H9 (cell line): ENCODE data around the gene MRPS23. TPM values are rescaled to one million over a fixed set of nuclear protein-coding genes. Genes with fewer than 3 reads are reported as not detected.
A peak's percentile ranks its signal among the peaks of the same experiment; 100 is the strongest.

Experiments
- DNase-seq: peaks from one replicate; pipeline ENCODE4 v3.0.0-alpha.2; 2017
- H2AFZ ChIP-seq: one replicate; pipeline ENCODE4 v1.6.1; 2013; ENCODE audit warnings: mild to moderate bottlenecking, low read length, control low read depth, moderate library complexity
- H2AK5ac ChIP-seq: 2 replicates; pipeline ENCODE4 v1.6.1; 2013; ENCODE audit warnings: low read length, control low read depth, mixed read lengths; ENCODE audit not compliant: insufficient read length
- H2BK120ac ChIP-seq: one replicate; pipeline ENCODE4 v1.6.1; 2013; ENCODE audit warnings: low read depth, mild to moderate bottlenecking, low read length, control low read depth, inconsistent platforms; ENCODE audit not compliant: poor library complexity, severe bottlenecking
- H2BK12ac ChIP-seq: 2 replicates; pipeline ENCODE4 v1.6.1; 2013; ENCODE audit warnings: low read length, control low read depth, mixed read lengths, low read depth; ENCODE audit not compliant: insufficient read length
- H2BK15ac ChIP-seq: 2 replicates; pipeline ENCODE4 v1.6.1; 2013; ENCODE audit warnings: low read depth, low read length, control low read depth
- H2BK20ac ChIP-seq: one replicate; pipeline ENCODE4 v1.6.1; 2013; ENCODE audit warnings: low read depth, mild to moderate bottlenecking, low read length, control low read depth, inconsistent platforms; ENCODE audit not compliant: poor library complexity, severe bottlenecking
- H2BK5ac ChIP-seq: 2 replicates; pipeline ENCODE4 v1.6.1; 2013; ENCODE audit warnings: low read length, control low read depth, mixed read lengths; ENCODE audit not compliant: insufficient read length
- H3K14ac ChIP-seq: 2 replicates; pipeline ENCODE4 v1.6.1; 2013; ENCODE audit warnings: low read length, control low read depth; ENCODE audit not compliant: insufficient read depth
- H3K18ac ChIP-seq: 2 replicates; pipeline ENCODE4 v1.6.1; 2013; ENCODE audit warnings: low read depth, mild to moderate bottlenecking, mixed read lengths, low read length, control low read depth; ENCODE audit not compliant: insufficient read length
- H3K23ac ChIP-seq: 2 replicates; pipeline ENCODE4 v1.6.1; 2013; ENCODE audit warnings: low read length, control low read depth, mixed read lengths, low read depth; ENCODE audit not compliant: insufficient read length
- H3K23me2 ChIP-seq: 2 replicates; pipeline ENCODE4 v1.6.1; 2013; ENCODE audit warnings: low read depth, mild to moderate bottlenecking, mixed read lengths, low read length, control low read depth; ENCODE audit not compliant: insufficient read length, poor library complexity, severe bottlenecking
- H3K27ac ChIP-seq: 2 replicates; pipeline ENCODE4 v1.5.1; 2013; ENCODE audit warnings: low read length, control low read depth, mixed read lengths, low read depth; ENCODE audit not compliant: insufficient read length
- H3K27me3 ChIP-seq: 2 replicates; pipeline ENCODE4 v1.6.1; 2013; ENCODE audit warnings: low read length, control low read depth, inconsistent platforms; ENCODE audit not compliant: insufficient read depth
- H3K4ac ChIP-seq: 2 replicates; pipeline ENCODE4 v1.6.1; 2013; ENCODE audit warnings: low read depth, mild to moderate bottlenecking, control low read depth, inconsistent platforms, low read length, moderate library complexity
- H3K4me1 ChIP-seq: 2 replicates; pipeline ENCODE4 v1.6.1; 2013; ENCODE audit warnings: low read length, control low read depth, inconsistent platforms; ENCODE audit not compliant: insufficient read depth
- H3K4me2 ChIP-seq: 2 replicates; pipeline ENCODE4 v1.6.1; 2013; ENCODE audit warnings: low read length, control low read depth, mixed read lengths; ENCODE audit not compliant: insufficient read length, insufficient read depth
- H3K56ac ChIP-seq: 2 replicates; pipeline ENCODE4 v1.6.1; 2013; ENCODE audit warnings: low read depth, mild to moderate bottlenecking, mixed read lengths, low read length, control low read depth; ENCODE audit not compliant: insufficient read length
- H3K79me1 ChIP-seq: 2 replicates; pipeline ENCODE4 v1.6.1; 2013; ENCODE audit warnings: low read depth, mild to moderate bottlenecking, moderate library complexity, low read length, control low read depth, inconsistent platforms; ENCODE audit not compliant: insufficient read depth, poor library complexity, severe bottlenecking
- H3K79me2 ChIP-seq: 2 replicates; pipeline ENCODE4 v1.6.1; 2013; ENCODE audit warnings: low read length, control low read depth, inconsistent platforms; ENCODE audit not compliant: insufficient read depth
- H3K9ac ChIP-seq: 2 replicates; pipeline ENCODE4 v1.6.1; 2013; ENCODE audit warnings: low read length, control low read depth, mixed read lengths; ENCODE audit not compliant: insufficient read length; ENCODE audit errors: extremely low read depth
- H3K9me3 ChIP-seq: one replicate; pipeline ENCODE4 v1.6.1; 2013; ENCODE audit warnings: low read depth, low read length, inconsistent platforms; ENCODE audit not compliant: control insufficient read depth
- H3T11ph ChIP-seq: one replicate; pipeline ENCODE4 v1.6.1; 2013; ENCODE audit warnings: mild to moderate bottlenecking, low read length, control low read depth, inconsistent platforms
- H4K20me1 ChIP-seq: one replicate; pipeline ENCODE4 v1.6.1; 2013; ENCODE audit not compliant: control insufficient read depth, insufficient read length, insufficient read depth
- H4K5ac ChIP-seq: 2 replicates; pipeline ENCODE4 v1.6.1; 2013; ENCODE audit warnings: low read depth, mild to moderate bottlenecking, mixed read lengths, low read length, control low read depth; ENCODE audit not compliant: insufficient read length
- H4K8ac ChIP-seq: replicated peaks from 2 replicates; pipeline ENCODE4 v1.6.1; 2013; ENCODE audit warnings: low read length, control low read depth, mixed read lengths, low read depth; ENCODE audit not compliant: insufficient read length
- H4K91ac ChIP-seq: 2 replicates; pipeline ENCODE4 v1.6.1; 2013; ENCODE audit warnings: low read depth, mild to moderate bottlenecking, moderate library complexity, mixed read lengths, low read length, control low read depth; ENCODE audit not compliant: insufficient read length
- H3K27ac Mint-ChIP-seq, 3 experiments: 2 replicates in 2 of 3; 3 replicates in 1 of 3; pipeline ENCODE4 v1.8.0; 2020 to 2021; ENCODE audit warnings: mixed read lengths in 3 of 3, mild to moderate bottlenecking in 1 of 3, moderate library complexity in 1 of 3
- H3K27me3 Mint-ChIP-seq: 2 replicates; pipeline ENCODE4 v1.8.0; 2021; ENCODE audit warnings: low read depth, mild to moderate bottlenecking, moderate library complexity, mixed read lengths
- H3K36me3 Mint-ChIP-seq, 3 experiments: 2 replicates in 2 of 3; 3 replicates in 1 of 3; pipeline ENCODE4 v1.8.0; 2020 to 2021; ENCODE audit warnings: low read depth in 3 of 3, mixed read lengths in 3 of 3; ENCODE audit not compliant: insufficient read depth in 1 of 3
- H3K4me1 Mint-ChIP-seq, 2 experiments: 2 replicates each; pipeline ENCODE4 v1.8.0; 2020; ENCODE audit warnings: mixed read lengths in 2 of 2
- H3K4me3 Mint-ChIP-seq, 2 experiments: 2 replicates in 1 of 2; 3 replicates in 1 of 2; pipeline ENCODE4 v1.8.0; 2020 to 2021; ENCODE audit warnings: mild to moderate bottlenecking in 2 of 2, mixed read lengths in 2 of 2, moderate library complexity in 1 of 2
- H3K9me3 Mint-ChIP-seq, 2 experiments: 2 replicates in 1 of 2; 3 replicates in 1 of 2; pipeline ENCODE4 v1.8.0; 2020; ENCODE audit warnings: mild to moderate bottlenecking in 2 of 2, mixed read lengths in 2 of 2, moderate library complexity in 1 of 2
- CTCF ChIP-seq: fragments of 200-600 bp; sonication (generic); conservative IDR thresholded peaks from 3 replicates; pipeline ENCODE4 v1.8.0; 2021; ENCODE audit warnings: antibody characterized with exemption, mild to moderate bottlenecking
- WGBS: extraction: QIAGEN DNeasy Blood & Tissue Kit; methylation state at CpG from one replicate; pipeline ENCODE4 v1.1.7; 2013; ENCODE audit warnings: missing lambda C conversion rate, low lambda C conversion rate, mixed read lengths; ENCODE audit not compliant: insufficient read length; ENCODE audit errors: extremely low coverage; 5-methylcytosine and 5-hydroxymethylcytosine counted together
- total RNA-seq: library from RNA; stranded (reverse); gene quantifications from 2 replicates; pipeline ENCODE4 v1.2.1, GENCODE V29; 2021

The MRPS23 gene
- total RNA-seq, 1 experiment from 2014 or later: 62.0 TPM

DNA sequence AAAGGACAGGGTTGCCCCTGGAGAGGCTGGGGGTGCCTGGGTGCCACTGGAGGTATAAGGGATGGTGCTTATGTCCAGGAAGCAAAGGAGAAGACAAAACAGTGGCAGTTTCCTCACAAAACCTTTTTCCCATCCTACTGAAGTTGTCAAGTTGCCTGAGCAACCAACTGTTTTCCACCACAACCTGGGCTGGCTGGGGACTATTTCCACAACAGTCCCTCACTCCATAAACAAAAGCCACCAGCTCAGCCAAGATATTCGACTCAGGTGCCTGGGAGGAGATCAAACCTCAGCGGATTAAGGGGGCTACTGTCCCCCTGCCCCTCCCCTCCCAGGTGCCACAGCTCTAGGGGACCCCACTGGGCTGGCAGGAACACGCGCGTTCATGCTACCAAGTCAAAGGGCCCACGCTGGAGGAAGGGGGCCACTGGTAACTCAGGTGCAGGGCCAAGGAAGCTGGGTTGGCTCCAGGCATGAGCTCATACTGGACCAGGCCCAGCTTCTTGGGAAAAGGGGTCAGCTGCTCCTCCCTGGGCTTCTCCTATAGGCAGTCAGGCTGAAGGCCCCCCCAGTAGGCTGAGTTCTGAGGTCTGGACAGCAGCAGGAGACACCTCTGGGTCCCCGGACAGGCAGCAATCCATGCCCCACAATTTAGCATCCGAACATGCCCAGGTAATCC is 45.7 kb upstream of the MRPS23 start:
- Mint-ChIP-seq H3K4me3 (no peak overlapping the region), H3K27ac (no peak overlapping the region)

More for the DNA sequence above, 45.7 kb upstream of the MRPS23 start:
- no peak overlapping the region for H4K8ac ChIP-seq
- H3K56ac ChIP-seq: no peak overlapping the region
- H3K9ac ChIP-seq: no peak overlapping the region
- no peak overlapping the region for H3K27ac ChIP-seq
- no peak overlapping the region for H2BK5ac ChIP-seq
- no peaks in the 10 kb centered on the region for H3K79me2 ChIP-seq
- no peaks in the 10 kb centered on the region for H4K20me1 ChIP-seq
- no CpG with 5 or more reads among the region's 8 CpGs for WGBS
- peaks cover 4% of the 10 kb centered on the region; the same call in 1 of the 2 replicates for H3K4me1 ChIP-seq
- no peak overlapping the region for H2BK15ac ChIP-seq
- no peak overlapping the region for H3K4ac ChIP-seq
- H3K79me1 ChIP-seq: no peaks in the 10 kb centered on the region
- no peak overlapping the region for H2BK20ac ChIP-seq
- H3K18ac ChIP-seq: no peak overlapping the region
- no peak overlapping the region for H3K14ac ChIP-seq
- no peak overlapping the region for H3T11ph ChIP-seq
- no peak overlapping the region for H2AFZ ChIP-seq
- Mint-ChIP-seq H3K36me3 (no peaks in the 10 kb centered on the region), H3K4me1 (peaks cover 34 to 48% of the 10 kb centered on the region in 2 experiments), H3K9me3 (no peaks in the 10 kb centered on the region), H3K27me3 (no peaks in the 10 kb centered on the region)
- no peak overlapping the region for H3K4me2 ChIP-seq
- H2AK5ac ChIP-seq: no peak overlapping the region
- H4K91ac ChIP-seq: no peak overlapping the region
- H2BK12ac ChIP-seq: no peak overlapping the region
- H4K5ac ChIP-seq: no peak overlapping the region
- H3K27me3 ChIP-seq: no peaks in the 10 kb centered on the region
- peak; percentile 38 for DNase-seq
- no peak overlapping the region for H2BK120ac ChIP-seq
- H3K23ac ChIP-seq: no peak overlapping the region
- no peak for TF ChIP-seq CTCF
- H3K9me3 ChIP-seq: no peaks in the 10 kb centered on the region
- H3K23me2 ChIP-seq: no peaks in the 10 kb centered on the region
